SU-DHL-6 (cell line): ENCODE results near the gene GAREM2.

Experiments
- CTCF ChIP-seq: fragments of 200-600 bp; sonication (generic); IDR thresholded peaks from one replicate; pipeline ENCODE4 v1.5.1; 2017; ENCODE audit warnings: antibody characterized with exemption, mild to moderate bottlenecking, low read length, moderate library complexity; ENCODE audit not compliant: insufficient read depth, poor library complexity, severe bottlenecking
- EZH2phosphoT487 ChIP-seq: fragments of 200-600 bp; sonication (generic), shearing (Covaris generic); conservative IDR thresholded peaks from 2 replicates; pipeline ENCODE4 v1.6.1; 2018; ENCODE audit warnings: mild to moderate bottlenecking, antibody characterized with exemption, low read length, moderate library complexity, mixed read lengths

- TF ChIP-seq CTCF (no peak), EZH2phosphoT487 (no peak)
These were observed 65.5 kb downstream of the GAREM2 start for GRCh38 chr2:26238311-26238958.
